Measurements from ENCODE around the gene TCF4. TPM values are rescaled to one million over a fixed set of nuclear protein-coding genes. Genes with fewer than 3 reads are reported as not detected.

Gene TCF4
- total and polyA plus RNA-seq, 10 donors, result 14.6 to 200 (median 153) TPM

- Histone ChIP-seq H3K27ac (peak overlapping the region in 7 of 8 donors; percentile 9 to 80 (median 65)), H3K36me3 (no peaks in the 10 kb centered on the region), H3K27me3 (replicated peaks in 1 of 7) (no peaks in the 10 kb centered on the region), H3K9me3 (no peaks in the 10 kb centered on the region), H3K4me1 (peaks cover 3 to 47% (median 10%) of the 10 kb centered on the region in 6 donors), H3K4me3 (peak overlapping the region in 2 of 8 donors; percentile 34 to 56)
- TF ChIP-seq POLR2A (IDR thresholded peaks at IDR 0.05), result no peak
- no peak for TF ChIP-seq CTCF (IDR thresholded peaks at IDR 0.05 in 8 of 11, conservative IDR thresholded peaks at IDR 0.05 in 3 of 11)
- no peak for TF ChIP-seq POLR2AphosphoS5 (IDR thresholded peaks at IDR 0.05)
- intact Hi-C loops (cut with DNase I; ENCODE audit: low total_unique reads), result no loop called here
- WGBS, 5 donors, result 58 to 78% (median 75%) methylated on average over 5 of the region's 5 CpGs
- DNase-seq, result no peak
Observed at GRCh38 chr18:55403421-55403949, 184.5 kb downstream of the TCF4 start.

GRCh38 chr18:55402731-55403405 is 185.1 kb downstream of the TCF4 start:
- H3K36me3 ChIP-seq, result no peaks in the 10 kb centered on the region
- WGBS, 5 donors, result 50 to 76% (median 60%) methylated on average over 10 of the region's 10 CpGs
- peak overlapping the region in 7 of 8 donors; percentile 9 to 80 (median 65) for H3K27ac ChIP-seq
- no peaks in the 10 kb centered on the region for H3K27me3 ChIP-seq (replicated peaks in 1 of 7)
- H3K4me1 ChIP-seq, result peaks cover 3 to 47% (median 10%) of the 10 kb centered on the region in 6 donors
- H3K4me3 ChIP-seq, result peak overlapping the region in 4 of 8 donors; percentile 6 to 56 (median 28)
- TF ChIP-seq POLR2AphosphoS5 (IDR thresholded peaks at IDR 0.05) (no peak), CTCF (IDR thresholded peaks at IDR 0.05 in 8 of 11, conservative IDR thresholded peaks at IDR 0.05 in 3 of 11) (no peak), POLR2A (IDR thresholded peaks at IDR 0.05) (no peak)
- no peak for DNase-seq
- intact Hi-C loops (cut with DNase I; ENCODE audit: low total_unique reads), result no loop called here
- H3K9me3 ChIP-seq, result no peaks in the 10 kb centered on the region

- no peak for DNase-seq
- Histone ChIP-seq H3K9me3 (no peaks in the 10 kb centered on the region), H3K4me3 (peak overlapping the region in 7 of 8 donors; percentile 2 to 56 (median 21)), H3K27me3 (replicated peaks in 1 of 7) (no peaks in the 10 kb centered on the region), H3K4me1 (peaks cover 3 to 48% (median 11%) of the 10 kb centered on the region in 6 donors), H3K36me3 (no peaks in the 10 kb centered on the region), H3K27ac (peak overlapping the region in 7 of 8 donors; percentile 9 to 80 (median 65))
- intact Hi-C loops (cut with DNase I; ENCODE audit: low total_unique reads), result no loop called here
- 34 to 61% (median 50%) methylated on average over 12 of the region's 12 CpGs for WGBS, 5 donors
- TF ChIP-seq CTCF (IDR thresholded peaks at IDR 0.05 in 8 of 11, conservative IDR thresholded peaks at IDR 0.05 in 3 of 11) (no peak), POLR2AphosphoS5 (IDR thresholded peaks at IDR 0.05) (peak in 2 of 3 donors; percentile 34 to 77), POLR2A (IDR thresholded peaks at IDR 0.05) (no peak)
Observed at GRCh38 chr18:55401638-55402191, 186.3 kb downstream of the TCF4 start.

All from spleen (tissue), 11 donors.